ENCODE measurements around the gene RNF34.

DNA sequence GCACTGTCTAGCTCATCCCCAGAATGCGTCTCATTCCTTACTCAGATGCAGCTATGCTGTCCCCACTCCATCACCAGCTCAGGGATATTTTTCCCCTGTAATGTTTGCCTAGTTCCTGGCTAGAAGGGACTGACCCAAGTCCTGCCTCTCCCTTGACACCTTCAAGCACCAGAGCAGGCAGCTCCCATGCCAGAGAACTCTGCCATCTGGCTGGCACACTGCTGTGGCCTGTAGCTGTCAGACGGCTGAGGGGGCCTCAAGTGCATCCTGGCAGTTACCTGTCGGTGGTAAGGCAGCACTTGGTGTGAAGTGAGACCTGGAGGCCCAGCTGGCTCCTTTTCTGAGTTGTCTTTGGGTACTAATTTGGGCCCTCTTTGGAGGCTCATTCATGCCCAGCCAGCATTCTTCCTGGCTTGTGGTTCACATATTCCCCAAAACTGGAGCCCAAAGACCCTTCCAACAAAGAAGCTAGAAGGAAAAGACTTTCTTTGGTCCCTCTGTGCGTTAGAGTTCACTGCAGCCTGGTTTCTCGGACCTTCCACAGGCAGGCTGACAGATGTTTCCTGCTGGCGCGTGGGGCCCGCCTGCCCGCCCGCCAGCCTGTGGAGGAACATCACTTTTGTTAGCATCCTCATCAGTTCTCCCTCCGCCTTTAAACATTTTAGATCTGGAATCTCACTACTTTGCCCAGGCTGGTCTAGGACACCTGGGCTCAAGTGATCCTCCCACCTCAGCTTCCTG, 33.0 kb downstream of the RNF34 start:
- TF ChIP-seq, protein P1, sequence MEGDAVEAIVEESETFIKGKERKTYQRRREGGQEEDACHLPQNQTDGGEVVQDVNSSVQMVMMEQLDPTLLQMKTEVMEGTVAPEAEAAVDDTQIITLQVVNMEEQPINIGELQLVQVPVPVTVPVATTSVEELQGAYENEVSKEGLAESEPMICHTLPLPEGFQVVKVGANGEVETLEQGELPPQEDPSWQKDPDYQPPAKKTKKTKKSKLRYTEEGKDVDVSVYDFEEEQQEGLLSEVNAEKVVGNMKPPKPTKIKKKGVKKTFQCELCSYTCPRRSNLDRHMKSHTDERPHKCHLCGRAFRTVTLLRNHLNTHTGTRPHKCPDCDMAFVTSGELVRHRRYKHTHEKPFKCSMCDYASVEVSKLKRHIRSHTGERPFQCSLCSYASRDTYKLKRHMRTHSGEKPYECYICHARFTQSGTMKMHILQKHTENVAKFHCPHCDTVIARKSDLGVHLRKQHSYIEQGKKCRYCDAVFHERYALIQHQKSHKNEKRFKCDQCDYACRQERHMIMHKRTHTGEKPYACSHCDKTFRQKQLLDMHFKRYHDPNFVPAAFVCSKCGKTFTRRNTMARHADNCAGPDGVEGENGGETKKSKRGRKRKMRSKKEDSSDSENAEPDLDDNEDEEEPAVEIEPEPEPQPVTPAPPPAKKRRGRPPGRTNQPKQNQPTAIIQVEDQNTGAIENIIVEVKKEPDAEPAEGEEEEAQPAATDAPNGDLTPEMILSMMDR (IDR thresholded peaks at IDR 0.05): no peak
- no peak for TF ChIP-seq POLR2AphosphoS5 (IDR thresholded peaks at IDR 0.05)
